A673 (cell line): ENCODE results near the gene GATAD2B. TPM values are rescaled to one million over a fixed set of nuclear protein-coding genes. Genes with fewer than 3 reads are reported as not detected.
"Not testable (repeated sequence)": the region's sequence is repeated elsewhere in the genome, so short reads cannot be mapped to it uniquely, and the experiment has no call there.

ENCODE experiments used
- BruUV-seq: library from RNA; stranded (reverse); fragments of 400-500 nt; replicated peaks from 2 replicates; lab custom pipeline; 2021; lab: Mats Ljungman, UMichigan
- CTCF ChIA-PET: fragments of 300-600 bp; sonication (Branson Sonifier 250); formaldehyde crosslinking; loops from one replicate; lab custom pipeline; 2022; ENCODE audit warnings: antibody characterized with exemption; lab: Charles Lee
- POLR2A ChIA-PET: fragments of 300-600 bp; sonication (Branson Sonifier 250); formaldehyde crosslinking; loops from one replicate; lab custom pipeline; 2022; ENCODE audit warnings: antibody characterized with exemption; ENCODE audit not compliant: low non-redundant PET; lab: Charles Lee
- DNase-seq: peaks from one replicate; pipeline ENCODE4 v3.0.0-alpha.2; 2015; ENCODE audit warnings: low spot score
- H3K27ac ChIP-seq: fragments of 200-600 bp; sonication (generic); 2 replicates; pipeline ENCODE4 v1.5.1; 2016; ENCODE audit warnings: mixed run types, low read depth, mild to moderate bottlenecking, mixed read lengths, antibody characterized with exemption, low read length; ENCODE audit not compliant: poor library complexity, severe bottlenecking
- H3K27me3 ChIP-seq: fragments of 200-600 bp; sonication (generic); replicated peaks from 2 replicates; pipeline ENCODE4 v1.6.1; 2017; ENCODE audit warnings: mixed run types, low read depth, mild to moderate bottlenecking, mixed read lengths, antibody characterized with exemption, low read length; ENCODE audit not compliant: insufficient read depth, poor library complexity
- H3K36me3 ChIP-seq: fragments of 200-600 bp; sonication (generic); 2 replicates; pipeline ENCODE4 v1.6.1; 2016; ENCODE audit warnings: mixed run types, mild to moderate bottlenecking, mixed read lengths, antibody characterized with exemption, low read length; ENCODE audit not compliant: insufficient read depth, poor library complexity, severe bottlenecking
- H3K4me1 ChIP-seq: fragments of 200-600 bp; sonication (generic); 2 replicates; pipeline ENCODE4 v1.6.1; 2017; ENCODE audit warnings: mixed run types, mild to moderate bottlenecking, mixed read lengths, antibody characterized with exemption, low read length; ENCODE audit not compliant: insufficient read depth, poor library complexity, severe bottlenecking
- H3K4me3 ChIP-seq: fragments of 200-600 bp; sonication (generic); 2 replicates; pipeline ENCODE4 v1.5.1; 2016; ENCODE audit warnings: low read depth, mixed run types, mild to moderate bottlenecking, mixed read lengths, low read length; ENCODE audit not compliant: poor library complexity, severe bottlenecking
- H3K9me3 ChIP-seq: fragments of 200-600 bp; sonication (generic); 2 replicates; pipeline ENCODE4 v1.6.1; 2016; ENCODE audit warnings: mixed run types, low read depth, mild to moderate bottlenecking, mixed read lengths, antibody characterized with exemption, low read length; ENCODE audit not compliant: poor library complexity, severe bottlenecking
- EZH2 ChIP-seq: fragments of 200-600 bp; sonication (generic); IDR thresholded peaks from 2 replicates; pipeline ENCODE4 v1.6.1; 2017; ENCODE audit warnings: borderline replicate concordance, low read depth, mild to moderate bottlenecking, mixed read lengths, antibody characterized with exemption, low read length; ENCODE audit not compliant: poor library complexity, severe bottlenecking
- intact Hi-C: fragments of 100-400 bp; cut with micrococcal nuclease; formaldehyde crosslinking; loops from one replicate; pipeline ENCODE4 v1.10.0; 2022; ENCODE audit not compliant: unreplicated experiment
- total RNA-seq: library from RNA; stranded (reverse); gene quantifications from 2 replicates; pipeline ENCODE4 v1.2.3, GENCODE V29; 2021
- TF ChIP-seq, protein P1 (sequence below): fragments of 300-800, 200-600 bp; sonication (generic); conservative IDR thresholded peaks from 2 replicates; pipeline ENCODE4 v1.5.1; 2017; ENCODE audit warnings: low read depth, mild to moderate bottlenecking, antibody characterized with exemption, low read length, moderate library complexity, mixed read lengths

GATAD2B gene
- total RNA-seq, 1 experiment from 2014 or later, result 58.8 TPM

DNA sequence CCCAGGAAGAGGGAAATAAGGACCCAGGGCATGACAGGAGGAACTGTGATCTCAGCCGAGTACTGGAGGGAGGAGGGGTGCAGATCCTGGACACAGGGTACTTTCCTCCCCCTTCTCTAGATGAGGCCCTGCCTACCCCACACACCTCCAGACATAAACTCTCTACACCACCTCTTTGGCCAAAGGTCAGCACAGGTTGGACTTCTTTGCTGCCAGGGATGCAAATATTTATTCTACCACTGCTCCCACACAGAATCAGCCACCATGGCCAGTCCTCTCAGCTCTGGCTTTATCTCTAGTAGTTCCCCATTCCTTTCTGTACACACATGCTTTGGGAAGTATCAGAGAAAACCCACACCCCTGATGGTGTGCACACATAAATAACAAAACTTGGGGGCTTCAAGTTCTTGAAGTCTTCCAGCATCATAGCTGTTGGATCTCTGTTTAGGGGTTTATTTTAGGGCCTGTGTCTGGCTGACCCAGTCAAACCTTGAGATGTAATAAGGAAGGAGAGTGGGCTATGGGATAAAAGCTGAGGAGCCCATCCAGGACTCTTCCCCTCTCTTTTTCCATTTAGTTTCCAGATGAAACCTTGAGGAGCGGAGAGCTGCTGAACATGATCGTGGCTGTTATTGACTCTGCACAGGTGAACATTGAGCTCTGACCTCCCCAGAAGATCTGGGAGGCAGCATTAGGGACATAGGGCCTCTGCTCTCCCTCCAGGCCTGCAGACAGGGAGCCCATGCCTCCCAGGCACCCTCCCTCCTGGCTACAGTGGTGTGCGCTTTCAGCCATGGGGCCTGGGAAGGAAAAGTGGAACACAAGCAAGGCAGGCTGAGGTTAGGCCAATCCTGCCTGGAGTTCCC is 154.2 kb downstream of the GATAD2B start:
- TF ChIP-seq EZH2, result no peak
- TF ChIP-seq, protein P1, sequence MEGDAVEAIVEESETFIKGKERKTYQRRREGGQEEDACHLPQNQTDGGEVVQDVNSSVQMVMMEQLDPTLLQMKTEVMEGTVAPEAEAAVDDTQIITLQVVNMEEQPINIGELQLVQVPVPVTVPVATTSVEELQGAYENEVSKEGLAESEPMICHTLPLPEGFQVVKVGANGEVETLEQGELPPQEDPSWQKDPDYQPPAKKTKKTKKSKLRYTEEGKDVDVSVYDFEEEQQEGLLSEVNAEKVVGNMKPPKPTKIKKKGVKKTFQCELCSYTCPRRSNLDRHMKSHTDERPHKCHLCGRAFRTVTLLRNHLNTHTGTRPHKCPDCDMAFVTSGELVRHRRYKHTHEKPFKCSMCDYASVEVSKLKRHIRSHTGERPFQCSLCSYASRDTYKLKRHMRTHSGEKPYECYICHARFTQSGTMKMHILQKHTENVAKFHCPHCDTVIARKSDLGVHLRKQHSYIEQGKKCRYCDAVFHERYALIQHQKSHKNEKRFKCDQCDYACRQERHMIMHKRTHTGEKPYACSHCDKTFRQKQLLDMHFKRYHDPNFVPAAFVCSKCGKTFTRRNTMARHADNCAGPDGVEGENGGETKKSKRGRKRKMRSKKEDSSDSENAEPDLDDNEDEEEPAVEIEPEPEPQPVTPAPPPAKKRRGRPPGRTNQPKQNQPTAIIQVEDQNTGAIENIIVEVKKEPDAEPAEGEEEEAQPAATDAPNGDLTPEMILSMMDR, result no peak
- intact Hi-C loops, result no loop called here
- POLR2A ChIA-PET, result interaction anchor here (0.6 kb wide), 1 partner anchor 55 kb away, joined by 11 read pairs; no protein-coding TSS in a partner anchor
- Histone ChIP-seq H3K27me3 (no peaks in the 10 kb centered on the region), H3K9me3 (no peaks in the 10 kb centered on the region), H3K36me3 (peaks cover 69% of the 10 kb centered on the region), H3K4me1 (no peaks in the 10 kb centered on the region), H3K27ac (no peak overlapping the region), H3K4me3 (no peak overlapping the region)
- no TSS peak for BruUV-seq
- CTCF ChIA-PET, result no interaction called here
- DNase-seq, result no peak

DNA sequence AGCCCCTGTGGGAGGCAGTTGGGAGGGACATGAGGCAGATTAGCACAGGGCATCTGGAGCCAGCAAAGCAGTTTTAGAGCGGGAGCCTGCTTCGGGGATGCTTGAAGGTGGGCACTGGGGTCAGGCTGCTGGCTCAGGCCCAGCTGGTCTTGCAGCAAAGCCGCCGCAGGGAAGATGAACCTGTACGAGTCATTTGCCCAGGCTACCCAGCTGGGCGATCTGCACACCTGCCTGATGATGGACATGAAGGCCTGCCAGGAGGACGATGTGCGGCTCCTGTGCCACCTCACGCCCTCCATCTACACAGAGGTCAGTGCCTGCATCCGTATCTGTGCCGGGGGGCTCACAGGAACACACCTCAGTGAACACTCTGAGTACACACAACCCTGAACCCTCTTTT is 155.3 kb downstream of the GATAD2B start:
- intact Hi-C loops, result no loop called here
- TF ChIP-seq EZH2, result no peak
- TF ChIP-seq, protein P1, result no peak
- POLR2A ChIA-PET, result no interaction called here
- no peaks in the 10 kb centered on the region for H3K27me3 ChIP-seq
- DNase-seq, result no peak
- H3K36me3 ChIP-seq, result peaks cover 72% of the 10 kb centered on the region
- no TSS peak for BruUV-seq
- CTCF ChIA-PET, result no interaction called here
- H3K9me3 ChIP-seq, result no peaks in the 10 kb centered on the region
- H3K4me3 ChIP-seq, result no peak overlapping the region
- no peak overlapping the region for H3K27ac ChIP-seq
- no peaks in the 10 kb centered on the region for H3K4me1 ChIP-seq

DNA sequence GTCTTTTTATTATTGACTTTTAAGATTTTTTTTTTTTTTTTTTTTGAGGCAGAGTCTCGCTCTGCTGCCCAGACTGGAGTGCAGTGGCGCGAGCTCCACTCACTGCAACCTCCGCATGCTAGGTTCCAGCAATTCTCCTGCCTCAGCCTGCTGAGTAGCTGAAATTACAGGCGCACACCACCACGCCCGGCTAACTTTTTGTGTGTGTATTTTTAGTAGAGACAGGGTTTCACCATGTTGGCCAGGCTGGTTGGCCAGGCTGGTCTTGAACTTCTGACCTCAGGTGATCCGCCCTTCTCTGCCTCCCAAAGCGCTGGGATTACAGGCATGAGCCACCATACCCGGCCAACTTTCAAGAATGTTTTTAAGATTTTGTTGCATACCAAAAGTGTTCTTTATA is 156.1 kb downstream of the GATAD2B start:
- POLR2A ChIA-PET, H3K4me3 ChIP-seq, CTCF ChIA-PET, H3K27me3 ChIP-seq, BruUV-seq, DNase-seq, H3K9me3 ChIP-seq, intact Hi-C loops, H3K4me1 ChIP-seq, H3K27ac ChIP-seq: not testable (repeated sequence)
- peaks cover 69% of the 10 kb centered on the region for H3K36me3 ChIP-seq

DNA sequence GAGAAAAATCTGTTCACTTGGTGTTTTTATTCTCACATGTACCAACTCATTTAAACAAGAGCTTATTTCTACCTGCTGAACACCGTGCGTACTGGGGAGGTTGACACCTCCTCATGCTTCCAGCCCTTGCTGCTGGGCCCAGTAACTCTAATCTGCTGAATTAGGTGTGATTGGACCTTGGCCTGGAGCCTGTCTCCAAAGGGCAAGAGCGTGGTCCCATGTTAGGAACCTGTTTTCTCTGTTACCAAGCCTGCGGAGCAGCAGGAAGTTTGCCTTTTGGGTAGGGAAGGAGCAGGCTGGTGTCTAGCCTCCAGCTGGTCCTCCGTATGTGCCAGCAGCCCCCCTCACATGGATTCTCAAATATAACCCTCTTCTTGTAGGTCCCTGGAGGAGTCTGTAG is 158.5 kb downstream of the GATAD2B start:
- ChIA-PET CTCF (no interaction called here), POLR2A (interaction anchor here (0.6 kb wide), 1 partner anchor 231 kb away, joined by 4 read pairs; no protein-coding TSS in a partner anchor)
- no peak overlapping the region for H3K27ac ChIP-seq
- no peak for DNase-seq
- no TSS peak for BruUV-seq
- H3K9me3 ChIP-seq, result no peaks in the 10 kb centered on the region
- H3K36me3 ChIP-seq, result peaks cover 70% of the 10 kb centered on the region
- no peaks in the 10 kb centered on the region for H3K27me3 ChIP-seq
- H3K4me1 ChIP-seq, result no peaks in the 10 kb centered on the region
- intact Hi-C loops, result no loop called here
- TF ChIP-seq, protein P1, result no peak
- no peak for TF ChIP-seq EZH2
- no peak overlapping the region for H3K4me3 ChIP-seq
